ENCODE measurements around the gene TIFAB. TPM values are rescaled to one million over a fixed set of nuclear protein-coding genes. Genes with fewer than 3 reads are reported as not detected.
A peak's percentile ranks its signal among the peaks of the same experiment; 100 is the strongest.

TIFAB gene
- total and polyA plus RNA-seq, 4 donors, result 0.24 TPM; not detected in 3

DNA sequence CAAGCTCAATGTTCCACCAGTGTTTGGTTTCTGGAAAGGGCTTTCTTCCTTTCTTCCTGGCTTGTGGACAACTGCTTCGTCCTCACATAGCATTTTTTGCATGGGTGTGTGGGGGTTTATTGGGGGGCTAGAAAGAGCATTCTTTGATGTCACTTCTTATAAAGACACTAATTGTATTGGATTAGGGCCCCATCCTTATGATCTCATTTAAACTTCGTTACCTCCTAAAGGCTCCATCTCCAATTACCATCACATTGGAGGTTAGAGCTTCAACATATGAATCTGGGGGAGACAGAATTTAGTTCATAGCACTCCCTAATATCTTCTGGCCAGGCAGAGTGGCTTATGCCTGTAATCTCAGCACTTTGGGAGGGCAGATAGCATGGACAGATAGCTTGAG is 47.1 kb downstream of the TIFAB start:
- WGBS, 2 donors, result 85 to 93% methylated on average over 2 of the region's 2 CpGs
- no peaks in the 10 kb centered on the region for H3K27me3 ChIP-seq (ENCODE audit: control insufficient read depth in 1 of 2, insufficient read depth in 2 of 2, low read length in 1 of 2)

DNA sequence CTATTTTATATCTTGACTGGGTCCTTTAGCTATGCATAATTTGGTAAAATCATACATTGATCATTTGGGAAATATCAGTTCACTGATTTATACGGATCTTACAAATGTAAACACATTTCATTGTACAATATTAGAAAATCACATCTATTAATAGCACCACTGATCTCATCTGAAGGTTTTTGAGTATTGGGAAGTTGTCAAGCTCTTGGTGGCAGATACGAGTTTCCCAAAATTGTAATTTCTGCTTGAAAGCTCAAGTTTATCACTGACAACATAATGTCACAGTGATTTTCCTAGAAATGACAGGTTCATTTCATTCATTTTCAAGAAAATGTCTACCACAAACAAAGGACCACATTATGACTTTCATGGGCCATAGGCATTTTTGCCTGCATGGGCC is 50.1 kb downstream of the TIFAB start:
- 74 to 81% methylated on average over 2 of the region's 2 CpGs for WGBS, 2 donors
- no peaks in the 10 kb centered on the region for H3K27me3 ChIP-seq (ENCODE audit: control insufficient read depth in 1 of 2, insufficient read depth in 2 of 2, low read length in 1 of 2)
- intact Hi-C loops (cut with DNase I), result no loop called here
- H3K4me3 ChIP-seq (ENCODE audit: low read length in 2 of 2), result no peak overlapping the region
- ATAC-seq (ENCODE audit: low FRiP score) (no peak), DNase-seq (no peak)
- no peaks in the 10 kb centered on the region for H3K9me3 ChIP-seq (ENCODE audit: control insufficient read depth, low read length)
- H3K4me1 ChIP-seq (ENCODE audit: control insufficient read depth in 1 of 2, insufficient read depth in 2 of 2, low read length in 2 of 2), result peaks cover 0 to 4% of the 10 kb centered on the region in 2 donors
- H3K27ac ChIP-seq (ENCODE audit: low read depth in 1 of 2, low read length in 2 of 2), result no peak overlapping the region
- no peaks in the 10 kb centered on the region for H3K36me3 ChIP-seq (ENCODE audit: control insufficient read depth in 1 of 2, insufficient read depth in 2 of 2, low read length in 1 of 2)

More for the DNA sequence above, 47.1 kb downstream of the TIFAB start:
- ATAC-seq (ENCODE audit: low FRiP score), result no peak
- H3K9me3 ChIP-seq (ENCODE audit: control insufficient read depth, low read length), result peaks cover 1% of the 10 kb centered on the region
- H3K36me3 ChIP-seq (ENCODE audit: control insufficient read depth in 1 of 2, insufficient read depth in 2 of 2, low read length in 1 of 2), result no peaks in the 10 kb centered on the region
- no peak overlapping the region for H3K4me3 ChIP-seq (ENCODE audit: low read length in 2 of 2)
- intact Hi-C loops (cut with DNase I), result no loop called here
- H3K27ac ChIP-seq (ENCODE audit: low read depth in 1 of 2, low read length in 2 of 2), result no peak overlapping the region
- no peak for DNase-seq
- H3K4me1 ChIP-seq (ENCODE audit: control insufficient read depth in 1 of 2, insufficient read depth in 2 of 2, low read length in 2 of 2), result peaks cover 0 to 2% of the 10 kb centered on the region in 2 donors

DNA sequence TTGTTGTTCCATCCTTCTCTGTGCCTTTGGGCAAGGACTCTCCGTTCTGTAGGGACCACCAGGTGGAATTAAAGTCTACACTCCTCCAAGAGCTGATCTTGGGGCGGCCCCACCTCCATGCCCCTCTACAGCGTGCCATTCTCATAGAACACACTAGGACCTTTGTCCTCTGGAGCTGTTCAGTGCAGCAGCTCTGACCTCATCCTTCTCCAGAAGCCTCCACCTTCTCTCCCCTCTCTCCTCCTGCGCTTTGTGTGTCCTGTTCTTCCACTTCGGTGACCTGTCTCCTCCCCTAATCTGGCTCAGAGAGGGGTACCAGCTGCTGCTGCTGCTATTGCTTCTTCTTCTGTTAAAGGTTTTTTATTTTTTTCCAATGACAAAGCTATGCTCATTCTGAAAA is 51.3 kb downstream of the TIFAB start:
- intact Hi-C loops (cut with DNase I), result no loop called here
- H3K27me3 ChIP-seq (ENCODE audit: control insufficient read depth in 1 of 2, insufficient read depth in 2 of 2, low read length in 1 of 2), result no peaks in the 10 kb centered on the region
- WGBS, 2 donors, result 59 to 65% methylated on average over 5 of the region's 5 CpGs

DNA sequence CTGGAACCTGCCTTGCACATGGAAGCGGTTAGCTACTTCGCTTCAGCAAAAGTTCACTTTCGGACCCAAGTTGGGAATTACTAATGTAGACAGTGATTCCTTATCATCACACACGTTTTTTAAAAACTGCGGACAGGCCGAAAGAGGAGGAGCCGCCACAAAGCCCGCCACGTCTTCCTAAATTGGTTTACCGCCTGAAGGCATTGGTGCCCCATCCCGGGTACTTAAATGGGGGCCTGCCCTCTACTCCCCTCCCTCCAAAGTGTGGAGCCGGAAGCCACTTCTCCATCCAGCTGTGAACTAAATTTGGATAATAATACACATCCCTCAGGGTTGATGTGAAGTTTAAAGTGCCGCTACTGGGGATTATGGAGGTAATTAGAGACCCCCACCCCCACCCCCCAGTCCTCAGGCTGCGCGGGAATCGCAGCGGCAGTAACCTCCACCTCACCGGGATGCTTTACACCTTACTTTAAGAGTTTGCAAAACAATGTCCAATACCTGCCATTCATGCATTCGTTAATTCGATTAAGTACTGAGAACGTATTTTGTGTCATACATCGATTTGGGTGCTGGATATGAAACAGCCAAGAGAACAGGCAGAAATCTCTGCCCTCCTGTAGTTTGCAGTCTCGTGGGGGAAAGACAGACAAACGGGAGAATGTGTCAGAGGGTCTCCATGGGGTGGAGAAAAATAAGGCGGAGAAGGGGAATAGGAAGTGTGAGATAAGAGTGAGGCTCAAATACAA is 52.2 kb downstream of the TIFAB start:
- peaks cover 0 to 4% of the 10 kb centered on the region in 2 donors for H3K4me1 ChIP-seq (ENCODE audit: control insufficient read depth in 1 of 2, insufficient read depth in 2 of 2, low read length in 2 of 2)
- no peaks in the 10 kb centered on the region for H3K27me3 ChIP-seq (ENCODE audit: control insufficient read depth in 1 of 2, insufficient read depth in 2 of 2, low read length in 1 of 2)
- peak overlapping the region; percentile 67 to 97 for H3K4me3 ChIP-seq (ENCODE audit: low read length in 2 of 2)
- H3K9me3 ChIP-seq (ENCODE audit: control insufficient read depth, low read length), result no peaks in the 10 kb centered on the region
- 27 to 28% methylated on average over 25 of the region's 25 CpGs for WGBS, 2 donors
- H3K27ac ChIP-seq (ENCODE audit: low read depth in 1 of 2, low read length in 2 of 2), result no peak overlapping the region
- H3K36me3 ChIP-seq (ENCODE audit: control insufficient read depth in 1 of 2, insufficient read depth in 2 of 2, low read length in 1 of 2), result no peaks in the 10 kb centered on the region
- ATAC-seq (ENCODE audit: low FRiP score), result no peak
- peak in 1 of 2 donors; percentile 69 for DNase-seq
- intact Hi-C loops (cut with DNase I), result no loop called here

More for the DNA sequence above, 51.3 kb downstream of the TIFAB start:
- H3K27ac ChIP-seq (ENCODE audit: low read depth in 1 of 2, low read length in 2 of 2), result no peak overlapping the region
- H3K9me3 ChIP-seq (ENCODE audit: control insufficient read depth, low read length), result no peaks in the 10 kb centered on the region
- H3K36me3 ChIP-seq (ENCODE audit: control insufficient read depth in 1 of 2, insufficient read depth in 2 of 2, low read length in 1 of 2), result no peaks in the 10 kb centered on the region
- DNase-seq (no peak), ATAC-seq (ENCODE audit: low FRiP score) (no peak)
- H3K4me3 ChIP-seq (ENCODE audit: low read length in 2 of 2), result no peak overlapping the region
- H3K4me1 ChIP-seq (ENCODE audit: control insufficient read depth in 1 of 2, insufficient read depth in 2 of 2, low read length in 2 of 2), result peaks cover 0 to 4% of the 10 kb centered on the region in 2 donors

DNA sequence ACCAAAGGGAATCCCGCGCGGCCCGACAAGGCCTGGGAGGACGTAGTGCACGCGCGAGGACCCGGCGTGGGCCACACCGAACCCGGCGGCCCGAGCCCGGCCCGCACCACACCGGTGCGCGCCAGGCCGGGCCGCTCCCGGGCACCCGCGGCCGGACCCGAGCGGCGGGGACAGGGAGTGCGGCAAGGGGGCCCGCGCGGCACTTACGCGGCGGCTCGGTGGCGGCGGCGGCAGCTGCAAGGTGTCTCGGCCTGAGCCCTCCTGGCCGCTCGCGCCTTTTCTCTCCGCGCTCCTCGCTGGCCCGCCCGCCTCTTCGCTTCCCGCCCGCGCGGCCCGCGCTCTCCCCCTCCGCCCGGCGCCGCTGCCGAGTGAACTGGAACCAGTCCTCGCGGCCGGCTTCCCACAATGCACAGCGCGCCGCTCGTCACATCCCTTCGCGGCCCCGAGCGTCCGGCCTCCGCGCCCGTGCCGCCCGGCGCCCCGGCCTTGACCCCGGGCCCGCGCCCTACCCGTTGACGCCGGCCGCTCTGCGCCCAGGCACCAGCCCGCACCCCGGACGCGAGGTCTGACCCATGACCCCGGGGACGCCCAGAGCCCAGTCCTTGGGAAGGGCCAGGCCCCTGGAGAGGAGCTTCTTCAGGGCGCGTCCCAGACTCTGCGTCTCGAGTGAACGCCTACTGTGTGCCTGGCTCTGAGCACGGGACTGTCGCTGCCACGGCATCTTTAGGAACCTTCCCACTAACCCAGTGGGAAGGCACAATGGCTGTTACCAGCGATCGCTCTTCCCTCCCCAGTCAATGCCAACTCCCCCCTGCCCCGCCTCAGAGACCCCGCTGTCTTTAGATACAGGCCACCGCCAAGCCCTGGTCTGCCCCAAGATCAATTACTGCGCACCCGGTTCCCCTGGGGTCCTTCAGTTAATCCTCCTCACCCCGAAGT is 53.0 kb downstream of the TIFAB start, which contains the start of gene MACROH2A1:
Gene MACROH2A1, minus strand, starts transcription at position 377 of the 939 bp plus-strand sequence. CDS start 10,138 bp downstream, outside the sequence.
- peak; percentile 95 to 97 for DNase-seq
- intact Hi-C loops (cut with DNase I), result no loop called here
- H3K4me1 ChIP-seq (ENCODE audit: control insufficient read depth in 1 of 2, insufficient read depth in 2 of 2, low read length in 2 of 2), result peaks cover 0 to 4% of the 10 kb centered on the region in 2 donors
- H3K27me3 ChIP-seq (ENCODE audit: control insufficient read depth in 1 of 2, insufficient read depth in 2 of 2, low read length in 1 of 2), result no peaks in the 10 kb centered on the region
- peak within 1 kb of the TSS in 1 of 2 donors; percentile 60 for H3K27ac ChIP-seq (ENCODE audit: low read depth in 1 of 2, low read length in 2 of 2)
- H3K9me3 ChIP-seq (ENCODE audit: control insufficient read depth, low read length), result no peaks in the 10 kb centered on the region
- H3K4me3 ChIP-seq (ENCODE audit: low read length in 2 of 2), result peak within 1 kb of the TSS; percentile 75 to 97
- 0% methylated on average over 69 to 109 of the region's 109 CpGs for WGBS, 2 donors
- H3K36me3 ChIP-seq (ENCODE audit: control insufficient read depth in 1 of 2, insufficient read depth in 2 of 2, low read length in 1 of 2), result no peaks in the 10 kb centered on the region
- ATAC-seq (ENCODE audit: low FRiP score), result peak; percentile 97

DNA sequence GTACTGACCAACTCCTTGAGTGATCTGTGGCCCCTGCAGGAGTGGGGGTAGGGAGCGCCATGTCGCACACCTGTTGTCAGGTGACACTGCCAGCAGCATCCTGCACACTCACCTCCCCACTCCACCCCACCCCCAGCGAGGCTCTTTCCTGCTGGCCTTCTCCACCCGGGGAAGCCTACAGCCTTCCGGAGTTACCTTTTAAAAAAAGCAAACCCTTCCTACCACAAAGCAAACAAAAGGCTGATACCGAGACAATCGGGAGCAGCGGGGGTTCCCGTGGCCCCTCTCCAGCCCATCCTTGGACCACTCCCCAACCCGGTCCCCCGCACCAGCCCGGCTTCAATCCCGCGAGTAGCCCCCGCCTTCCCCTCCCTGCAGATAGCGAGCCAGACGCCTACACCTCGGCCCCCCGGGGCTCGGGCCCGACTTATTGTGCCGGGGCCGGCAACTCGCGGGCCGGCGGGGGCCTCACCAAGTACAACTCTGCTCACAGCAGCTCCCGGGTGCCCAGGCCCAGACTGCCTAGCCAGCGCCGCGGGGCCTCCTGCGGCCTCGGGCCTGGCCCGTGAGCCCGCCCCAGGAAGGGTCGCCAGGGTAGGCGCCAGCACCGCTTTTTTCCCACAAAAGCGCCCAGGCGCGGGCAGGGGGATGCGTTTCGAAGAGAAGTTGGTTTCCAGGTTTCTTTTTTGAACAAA is 53.8 kb downstream of the TIFAB start:
- DNase-seq, result peak in 1 of 2 donors; percentile 77
- H3K27me3 ChIP-seq (ENCODE audit: control insufficient read depth in 1 of 2, insufficient read depth in 2 of 2, low read length in 1 of 2), result no peaks in the 10 kb centered on the region
- H3K4me1 ChIP-seq (ENCODE audit: control insufficient read depth in 1 of 2, insufficient read depth in 2 of 2, low read length in 2 of 2), result peaks cover 0 to 4% of the 10 kb centered on the region in 2 donors
- no peaks in the 10 kb centered on the region for H3K9me3 ChIP-seq (ENCODE audit: control insufficient read depth, low read length)
- ATAC-seq (ENCODE audit: low FRiP score), result no peak
- no peak overlapping the region for H3K27ac ChIP-seq (ENCODE audit: low read depth in 1 of 2, low read length in 2 of 2)
- intact Hi-C loops (cut with DNase I), result no loop called here
- H3K4me3 ChIP-seq (ENCODE audit: low read length in 2 of 2), result peak overlapping the region; percentile 75 to 97
- WGBS, 2 donors, result 1% methylated on average over 39 to 43 of the region's 43 CpGs
- H3K36me3 ChIP-seq (ENCODE audit: control insufficient read depth in 1 of 2, insufficient read depth in 2 of 2, low read length in 1 of 2), result no peaks in the 10 kb centered on the region

Other genes with a start within 250 kb of the TIFAB start
- 100 to 1,000 TPM in 1 of 2 donors, 10 to 100 TPM in 1; 99.0 to 113 TPM for gene MACROH2A1, start 53.1 kb downstream of the TIFAB start, total RNA-seq
- gene MACROH2A1, start 53.1 kb downstream of the TIFAB start, polyA plus RNA-seq, result 100 to 1,000 TPM in 1 of 2 donors, 10 to 100 TPM in 1; 79.6 to 113 TPM
- gene DCANP1, start 5.0 kb downstream of the TIFAB start, total RNA-seq, result not detected
- gene DCANP1, start 5.0 kb downstream of the TIFAB start, polyA plus RNA-seq, result under 1 TPM in 1 of 2 donors, not detected in 1; 0.10 TPM
- gene NEUROG1, start 83.6 kb upstream of the TIFAB start, total RNA-seq, result not detected
- not detected for gene NEUROG1, start 83.6 kb upstream of the TIFAB start, polyA plus RNA-seq
- 100 to 1,000 TPM in 1 of 2 donors, 10 to 100 TPM in 1; 97.1 to 219 TPM for gene CXCL14, start 126.6 kb upstream of the TIFAB start, total RNA-seq
- 1 to 10 TPM in 1 of 2 donors, under 1 TPM in 1; 0.74 to 1.6 TPM for gene CXCL14, start 126.6 kb upstream of the TIFAB start, polyA plus RNA-seq

All from aorta (tissue), 5 donors.